HG02571 (cell line): ENCODE data around the gene ARHGEF10L.
"Not testable (repeated sequence)": the region's sequence is repeated elsewhere in the genome, so short reads cannot be mapped to it uniquely, and the experiment has no call there.

ENCODE experiments used
- ATAC-seq: cut with Tn5 transposase; IDR thresholded peaks from one replicate; pipeline ENCODE4 v1.9.1; 2021; ENCODE audit warnings: mild to moderate bottlenecking, moderate library complexity; ENCODE audit not compliant: unreplicated experiment

ARHGEF10L gene, protein sequence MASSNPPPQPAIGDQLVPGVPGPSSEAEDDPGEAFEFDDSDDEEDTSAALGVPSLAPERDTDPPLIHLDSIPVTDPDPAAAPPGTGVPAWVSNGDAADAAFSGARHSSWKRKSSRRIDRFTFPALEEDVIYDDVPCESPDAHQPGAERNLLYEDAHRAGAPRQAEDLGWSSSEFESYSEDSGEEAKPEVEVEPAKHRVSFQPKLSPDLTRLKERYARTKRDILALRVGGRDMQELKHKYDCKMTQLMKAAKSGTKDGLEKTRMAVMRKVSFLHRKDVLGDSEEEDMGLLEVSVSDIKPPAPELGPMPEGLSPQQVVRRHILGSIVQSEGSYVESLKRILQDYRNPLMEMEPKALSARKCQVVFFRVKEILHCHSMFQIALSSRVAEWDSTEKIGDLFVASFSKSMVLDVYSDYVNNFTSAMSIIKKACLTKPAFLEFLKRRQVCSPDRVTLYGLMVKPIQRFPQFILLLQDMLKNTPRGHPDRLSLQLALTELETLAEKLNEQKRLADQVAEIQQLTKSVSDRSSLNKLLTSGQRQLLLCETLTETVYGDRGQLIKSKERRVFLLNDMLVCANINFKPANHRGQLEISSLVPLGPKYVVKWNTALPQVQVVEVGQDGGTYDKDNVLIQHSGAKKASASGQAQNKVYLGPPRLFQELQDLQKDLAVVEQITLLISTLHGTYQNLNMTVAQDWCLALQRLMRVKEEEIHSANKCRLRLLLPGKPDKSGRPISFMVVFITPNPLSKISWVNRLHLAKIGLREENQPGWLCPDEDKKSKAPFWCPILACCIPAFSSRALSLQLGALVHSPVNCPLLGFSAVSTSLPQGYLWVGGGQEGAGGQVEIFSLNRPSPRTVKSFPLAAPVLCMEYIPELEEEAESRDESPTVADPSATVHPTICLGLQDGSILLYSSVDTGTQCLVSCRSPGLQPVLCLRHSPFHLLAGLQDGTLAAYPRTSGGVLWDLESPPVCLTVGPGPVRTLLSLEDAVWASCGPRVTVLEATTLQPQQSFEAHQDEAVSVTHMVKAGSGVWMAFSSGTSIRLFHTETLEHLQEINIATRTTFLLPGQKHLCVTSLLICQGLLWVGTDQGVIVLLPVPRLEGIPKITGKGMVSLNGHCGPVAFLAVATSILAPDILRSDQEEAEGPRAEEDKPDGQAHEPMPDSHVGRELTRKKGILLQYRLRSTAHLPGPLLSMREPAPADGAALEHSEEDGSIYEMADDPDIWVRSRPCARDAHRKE (N-terminal part only)

DNA sequence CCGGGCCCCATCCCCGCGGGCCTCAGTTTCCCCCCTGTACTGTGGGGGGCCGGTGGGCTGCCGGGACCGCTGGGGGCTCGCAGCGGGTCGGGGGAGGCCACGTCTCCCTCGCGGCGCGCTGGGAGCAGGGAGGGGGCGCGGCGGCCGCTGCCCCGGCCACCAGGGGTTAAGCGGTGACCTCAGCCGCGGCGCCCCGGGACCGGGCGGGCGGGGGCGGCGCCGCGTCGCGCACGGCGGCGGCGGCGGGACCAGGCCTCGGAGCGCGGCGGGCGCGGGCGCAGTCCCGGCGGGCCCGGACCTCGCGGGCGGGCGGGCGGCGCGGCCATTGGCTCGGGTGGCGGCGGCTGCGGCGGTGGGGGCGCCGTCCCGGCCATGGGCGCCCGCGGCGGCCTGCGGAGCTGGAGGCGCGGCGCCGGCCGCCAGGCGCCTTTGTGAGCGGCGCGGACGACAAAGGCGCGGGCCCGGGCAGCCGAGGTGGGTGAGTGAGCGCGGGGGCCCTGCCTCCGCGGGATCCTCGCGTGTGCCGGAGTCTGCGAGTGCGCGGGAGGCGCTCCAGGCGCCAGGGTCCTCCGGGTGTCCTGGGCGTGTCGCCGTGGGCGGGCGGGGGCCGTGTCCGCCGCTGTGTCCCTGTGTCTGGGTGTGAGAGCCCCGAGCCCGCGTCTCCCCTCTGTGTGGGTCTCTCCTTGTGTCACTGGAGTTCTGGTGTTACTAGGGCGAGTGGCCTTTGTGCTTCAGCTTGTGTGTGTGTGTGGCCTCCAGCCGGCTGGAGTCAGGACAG is at the start of gene ARHGEF10L:
Gene ARHGEF10L (plus strand): TSS at position 222 of the 778 bp plus-strand sequence. CDS start 40,898 bp downstream, outside the sequence.
- ATAC-seq = no peak

DNA sequence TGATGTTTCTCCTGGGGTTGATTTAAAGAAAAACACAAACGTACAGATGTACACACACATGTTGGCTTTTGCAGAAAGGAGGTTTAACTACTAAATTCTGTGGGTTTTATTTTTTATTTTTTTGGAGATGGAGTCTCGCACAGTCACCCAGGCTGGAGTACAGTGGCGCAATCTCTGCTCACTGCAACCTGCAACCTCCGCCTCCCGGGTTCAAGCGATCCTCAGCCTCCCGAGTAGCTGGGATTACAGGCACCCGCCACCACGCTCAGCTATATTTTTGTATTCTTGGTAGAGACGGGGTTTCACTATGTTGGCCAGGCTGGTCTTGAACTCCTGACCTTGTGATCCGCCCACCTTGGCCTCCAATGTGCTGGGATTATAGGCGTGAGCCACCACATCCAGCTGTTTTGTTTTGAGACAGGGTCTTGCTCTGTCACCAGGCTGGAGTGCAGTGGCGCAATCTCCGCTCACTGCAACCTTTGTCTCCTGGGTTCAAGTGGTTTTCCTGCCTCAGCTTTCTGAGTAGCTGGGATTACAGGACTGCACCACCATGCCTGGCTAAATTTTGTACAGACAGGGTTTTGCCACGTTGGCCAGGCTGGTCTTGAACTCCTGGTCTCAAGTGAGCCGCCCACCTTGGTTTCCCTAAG is 49.6 kb upstream of the ARHGEF10L start:
- not testable (repeated sequence) for ATAC-seq

GRCh38 chr1:17490667-17491066 is 48.8 kb upstream of the ARHGEF10L start:
- ATAC-seq = not testable (repeated sequence)

DNA sequence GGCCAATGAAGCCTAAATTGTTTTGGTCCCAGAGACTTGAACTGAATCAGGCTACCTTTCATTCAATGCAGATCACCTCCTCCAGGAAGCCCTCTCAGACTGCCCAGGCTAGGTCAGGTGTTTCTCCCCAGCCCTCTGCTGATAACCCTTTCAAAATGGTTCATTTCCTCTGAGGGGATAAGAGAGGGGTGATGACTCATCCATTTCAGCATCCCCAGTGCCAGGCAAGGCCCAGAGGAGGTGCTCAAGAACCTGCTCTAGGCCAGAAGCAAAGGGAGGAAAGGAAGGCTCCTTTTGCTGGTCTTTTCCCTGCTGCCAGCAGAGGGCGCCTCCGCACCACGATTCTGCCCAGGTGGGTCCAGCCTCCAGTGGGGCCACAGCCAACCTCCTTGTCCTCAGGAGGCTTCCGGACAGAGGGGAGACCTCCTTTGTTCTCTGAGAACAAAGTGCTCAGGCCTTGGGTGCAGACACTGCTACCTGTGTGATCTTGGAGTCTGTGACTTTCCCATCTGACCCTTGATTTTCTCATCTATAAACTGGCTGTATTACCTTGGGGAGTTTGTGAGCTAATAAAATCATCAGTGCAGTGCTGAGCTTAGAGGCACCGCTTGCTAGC is 45.3 kb upstream of the ARHGEF10L start:
- no peak for ATAC-seq

DNA sequence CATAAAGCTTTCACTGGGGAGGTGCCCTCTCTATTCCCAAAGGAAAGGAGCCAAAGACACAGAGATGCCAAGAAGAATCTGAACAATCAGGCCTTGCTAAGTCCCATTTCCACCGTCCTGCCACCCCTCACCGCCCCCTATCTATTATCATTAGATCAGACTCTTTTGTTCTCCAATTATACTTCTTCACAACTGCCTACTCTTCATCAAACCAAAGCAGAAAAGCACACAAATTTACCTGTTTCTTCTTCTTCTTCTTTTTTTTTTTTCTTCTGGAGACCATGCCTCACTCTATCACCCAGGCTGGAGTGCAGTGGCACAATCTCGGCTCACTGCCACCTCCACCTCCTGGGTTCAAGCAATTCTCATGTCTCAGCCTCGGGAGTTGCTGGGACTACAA is 43.1 kb upstream of the ARHGEF10L start:
- ATAC-seq = no peak

GRCh38 chr1:17498214-17498613 is 41.3 kb upstream of the ARHGEF10L start:
- no peak for ATAC-seq

DNA sequence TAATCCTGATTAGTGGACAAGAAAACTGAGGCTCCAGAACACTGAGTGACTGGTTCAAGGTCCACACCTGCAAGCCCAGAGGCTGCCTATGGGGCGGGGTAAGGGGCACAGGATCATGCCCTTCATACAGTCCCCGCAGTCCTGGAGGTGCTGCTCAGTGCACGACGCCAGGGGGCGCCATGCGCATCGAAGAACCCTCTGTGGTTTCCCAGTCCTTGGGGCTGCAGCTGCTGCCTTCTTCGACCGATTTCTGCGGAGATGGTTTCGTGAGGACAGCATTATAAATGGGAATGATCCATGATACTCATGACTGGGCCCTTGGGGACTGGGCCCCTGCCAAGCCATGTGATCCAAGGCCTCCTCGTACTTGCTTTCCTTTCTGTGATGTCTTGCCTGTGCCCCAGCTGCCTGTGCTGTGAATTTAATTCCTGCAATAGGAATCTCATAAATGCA is 37.1 kb upstream of the ARHGEF10L start:
- no peak for ATAC-seq

- no peak for ATAC-seq
Observed at GRCh38 chr1:17503146-17503545, 36.4 kb upstream of the ARHGEF10L start.

DNA sequence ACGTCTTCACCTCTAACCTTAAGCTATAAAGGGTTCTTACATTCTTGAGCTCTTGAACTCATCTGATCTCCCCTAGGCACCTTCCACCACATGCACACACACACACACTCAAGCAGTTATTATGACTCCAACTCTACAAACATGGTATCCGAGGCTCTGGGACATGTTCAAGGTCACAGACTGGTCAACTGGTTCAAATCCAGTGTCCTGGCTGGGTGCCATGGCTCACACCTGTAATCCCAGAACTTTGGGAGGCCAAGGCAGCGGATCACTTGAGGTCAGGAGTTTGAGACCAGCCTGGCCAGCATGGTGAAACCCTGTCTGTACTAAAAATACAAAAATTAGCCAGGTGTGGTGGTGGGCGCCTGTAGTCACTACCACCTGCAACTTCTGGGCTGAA is 32.3 kb upstream of the ARHGEF10L start:
- not testable (repeated sequence) for ATAC-seq

GRCh38 chr1:17507915-17508314 is 31.6 kb upstream of the ARHGEF10L start:
- ATAC-seq = no peak

DNA sequence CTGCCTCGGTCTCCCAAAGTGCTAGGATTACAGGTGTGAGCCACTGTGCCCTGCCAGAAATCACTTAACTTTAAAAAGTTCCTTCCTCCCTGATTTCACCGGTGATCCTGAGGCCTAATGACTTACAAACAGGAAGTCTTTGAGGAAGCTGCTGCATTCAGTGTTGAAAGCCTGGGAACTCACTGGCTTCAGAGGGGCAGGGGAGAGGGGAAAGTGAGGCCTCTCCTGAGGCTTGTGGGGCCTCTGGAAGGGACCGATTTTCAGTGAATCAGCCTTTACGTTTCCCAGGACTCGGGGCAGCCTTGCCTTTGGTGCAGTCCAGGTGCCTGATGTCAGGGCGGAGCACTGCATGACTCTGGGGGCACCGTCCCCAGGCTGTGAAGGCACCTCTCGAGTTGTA is 30.1 kb upstream of the ARHGEF10L start:
- no peak for ATAC-seq

- ATAC-seq = no peak
Observed at GRCh38 chr1:17510138-17510537, 29.4 kb upstream of the ARHGEF10L start.

GRCh38 chr1:17511188-17511587 is 28.3 kb upstream of the ARHGEF10L start:
- ATAC-seq = no peak

- ATAC-seq = no peak
Observed at GRCh38 chr1:17513131-17513530, 26.4 kb upstream of the ARHGEF10L start.

DNA sequence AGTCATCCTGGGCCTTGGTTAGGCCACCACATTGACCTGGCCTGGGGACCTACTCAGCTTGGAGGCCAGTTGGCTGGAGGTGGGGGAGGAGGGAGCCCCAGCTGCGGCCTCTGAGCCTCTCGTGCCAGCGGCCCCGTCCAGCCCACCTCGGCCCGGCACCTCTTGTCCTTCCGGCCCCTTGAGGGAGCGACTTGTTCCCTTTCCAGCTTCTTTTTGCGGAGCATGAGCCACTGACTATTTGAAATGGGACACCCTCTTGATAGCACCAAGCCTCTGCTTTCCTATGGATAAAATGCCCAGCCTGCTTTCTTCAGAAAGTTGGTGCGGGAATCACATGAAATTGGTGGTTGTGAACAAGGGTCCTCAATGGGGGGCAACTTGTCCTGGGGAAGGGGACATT is 24.7 kb upstream of the ARHGEF10L start:
- ATAC-seq = no peak

- ATAC-seq = no peak
Observed at GRCh38 chr1:17515902-17516301, 23.6 kb upstream of the ARHGEF10L start.

DNA sequence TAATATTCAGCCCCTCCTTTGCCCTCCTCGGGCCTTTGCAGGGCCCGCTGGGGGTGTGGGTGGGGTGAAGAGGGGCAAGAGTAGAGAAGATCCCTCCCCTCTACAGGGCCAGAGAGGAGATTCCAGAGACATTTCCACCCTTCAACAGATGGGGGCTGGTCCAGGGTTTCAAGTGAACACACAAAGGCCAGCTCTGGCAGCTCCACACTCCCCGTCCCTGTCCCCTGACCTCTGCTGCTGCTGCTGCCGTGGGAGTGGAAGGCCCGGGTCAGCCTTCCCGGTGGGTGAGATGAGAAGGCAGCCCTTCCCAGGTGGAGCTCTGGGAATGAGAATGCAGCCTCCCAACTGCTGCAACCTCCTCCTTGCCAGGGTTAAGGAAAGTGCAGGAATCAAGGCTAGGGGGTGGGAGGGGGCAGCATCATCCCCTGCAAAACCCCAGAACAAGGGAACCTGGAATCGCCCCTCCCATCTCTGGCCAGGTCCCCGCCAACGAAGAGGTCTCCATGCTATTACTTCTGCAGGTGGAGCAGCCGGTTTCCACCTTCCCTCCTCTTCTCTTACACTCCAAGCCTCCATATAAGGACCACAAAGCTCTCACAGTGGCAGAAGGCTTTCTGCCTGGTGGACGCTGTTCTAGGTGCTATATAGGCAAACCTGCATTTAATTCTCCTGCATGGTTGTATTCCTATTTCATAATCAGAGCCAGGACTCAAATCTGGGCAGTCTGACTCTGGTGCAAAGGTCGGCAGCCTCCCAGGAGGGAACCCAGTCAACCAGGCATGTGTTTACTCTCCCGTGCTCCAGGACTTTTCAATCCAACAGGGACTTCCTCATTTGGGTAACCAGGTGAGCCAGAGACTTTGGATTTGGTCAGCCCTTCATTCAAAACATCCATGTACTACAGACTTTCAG is 22.9 kb upstream of the ARHGEF10L start:
- no peak for ATAC-seq

GRCh38 chr1:17520041-17520440 is 19.5 kb upstream of the ARHGEF10L start:
- ATAC-seq = no peak
